GM18511 (cell line): ENCODE measurements around the gene ANAPC1.
"Not testable (repeated sequence)": the region's sequence is repeated elsewhere in the genome, so short reads cannot be mapped to it uniquely, and the experiment has no call there.

ENCODE experiments used
- ATAC-seq: cut with Tn5 transposase; IDR thresholded peaks from one replicate; pipeline ENCODE4 v1.9.1; 2021; ENCODE audit warnings: mild to moderate bottlenecking, moderate library complexity; ENCODE audit not compliant: unreplicated experiment

ANAPC1 gene

GRCh38 chr2:111904726-111905474 is 20.9 kb upstream of the ANAPC1 start:
- ATAC-seq: no peak

- ATAC-seq: no peak
These were observed 20.0 kb upstream of the ANAPC1 start for GRCh38 chr2:111903930-111904439.

- no peak for ATAC-seq
These were observed 19.5 kb upstream of the ANAPC1 start for GRCh38 chr2:111903516-111903915.

DNA sequence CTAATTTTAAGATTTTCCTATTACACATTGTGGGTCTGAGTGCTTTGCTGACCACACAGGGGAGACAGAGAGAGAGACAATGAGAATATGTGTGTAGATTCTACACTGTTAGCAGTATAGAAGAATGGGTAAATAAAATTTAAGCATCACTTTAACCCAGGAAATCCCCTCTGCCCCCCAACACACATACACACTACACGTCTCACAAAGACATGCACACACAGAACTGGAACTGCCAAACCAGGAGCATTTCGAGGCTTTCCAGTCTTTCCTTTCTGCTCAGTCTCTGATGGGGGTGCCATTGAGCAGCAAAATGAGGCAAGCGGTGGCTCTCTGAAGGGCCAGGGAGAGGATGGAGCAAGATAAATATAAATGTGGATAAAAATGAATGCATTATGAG is 16.9 kb upstream of the ANAPC1 start:
- ATAC-seq: no peak

- ATAC-seq: peak; percentile 35
These were observed 14.9 kb upstream of the ANAPC1 start for GRCh38 chr2:111898703-111899514.

- ATAC-seq: peak; percentile 77
These were observed 14.1 kb upstream of the ANAPC1 start, which contains the start of gene MERTK for GRCh38 chr2:111897924-111898702. MERTK (plus strand) TSS chr2:111898607; CDS start chr2:111898736, 129 bp downstream.

GRCh38 chr2:111897630-111897923 is 13.6 kb upstream of the ANAPC1 start:
- ATAC-seq: peak; percentile 34

GRCh38 chr2:111896576-111896975 is 12.6 kb upstream of the ANAPC1 start:
- ATAC-seq: no peak

DNA sequence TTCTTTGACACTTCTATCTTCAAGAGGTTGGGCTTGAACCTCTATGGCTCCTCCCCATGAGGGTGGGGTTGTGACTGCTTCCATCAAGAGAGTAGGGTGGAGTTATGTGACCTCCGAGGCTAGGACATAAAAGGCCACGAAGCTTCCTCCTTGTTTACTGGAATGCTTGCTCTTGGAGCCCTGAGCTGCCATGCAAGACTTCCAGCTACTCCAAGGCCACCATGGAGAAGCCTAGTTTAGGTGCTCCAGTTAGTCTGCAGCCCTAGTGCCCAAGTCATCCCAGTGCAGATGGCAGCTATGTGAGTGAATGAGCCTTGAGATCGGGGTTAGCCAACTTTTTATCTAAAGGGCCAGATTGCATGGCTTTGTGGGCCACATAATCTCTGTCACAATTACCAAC is 12.0 kb upstream of the ANAPC1 start:
- no peak for ATAC-seq

- no peak for ATAC-seq
These were observed 585 bp upstream of the ANAPC1 start for GRCh38 chr2:111884592-111884964.

- not testable (repeated sequence) for ATAC-seq
These were observed 11.2 kb downstream of the ANAPC1 start for GRCh38 chr2:111872806-111873205.

DNA sequence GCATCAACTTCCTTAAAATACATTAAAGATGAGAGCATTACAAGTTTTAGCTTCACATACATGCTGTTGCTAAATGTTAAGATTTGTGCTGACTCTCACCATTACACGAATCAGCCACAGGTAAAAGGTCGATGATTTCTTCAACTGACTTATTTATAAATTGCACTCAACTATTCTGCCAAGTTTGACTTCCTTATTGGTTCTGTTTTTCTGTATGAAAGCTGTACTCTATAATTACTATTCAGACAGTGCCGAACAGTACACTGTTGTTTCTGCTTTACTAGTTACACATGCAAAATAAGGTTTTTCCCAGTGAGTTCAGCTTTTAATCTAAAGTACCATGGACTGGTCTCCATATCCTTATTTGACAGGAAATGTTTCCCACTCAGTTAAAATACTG is 18.9 kb downstream of the ANAPC1 start:
- ATAC-seq: not testable (repeated sequence)

GRCh38 chr2:111860005-111860404 is 24.0 kb downstream of the ANAPC1 start:
- not testable (repeated sequence) for ATAC-seq

GRCh38 chr2:111852544-111852943 is 31.4 kb downstream of the ANAPC1 start:
- not testable (repeated sequence) for ATAC-seq

GRCh38 chr2:111850646-111851045 is 33.3 kb downstream of the ANAPC1 start:
- not testable (repeated sequence) for ATAC-seq

GRCh38 chr2:111839625-111840282 is 44.2 kb downstream of the ANAPC1 start:
- ATAC-seq: not testable (repeated sequence)

DNA sequence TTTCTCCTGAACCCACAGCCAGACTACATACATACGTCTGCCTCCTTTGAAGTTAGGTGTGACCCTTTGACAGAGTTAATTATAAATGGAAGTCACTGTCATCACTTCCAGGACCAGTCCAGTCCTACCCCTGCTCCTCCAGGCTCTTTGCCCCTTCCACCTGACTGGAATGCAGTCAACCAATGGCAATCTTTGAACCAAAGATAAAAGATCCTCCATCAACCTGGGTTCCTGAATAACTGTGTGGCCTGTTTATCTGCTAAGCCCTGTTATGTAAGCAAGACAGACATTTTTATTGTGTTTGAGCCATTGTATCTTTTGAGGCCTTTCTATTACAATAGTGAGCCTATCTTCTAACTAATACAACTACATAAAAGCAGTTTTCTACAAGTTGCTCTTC is 45.0 kb downstream of the ANAPC1 start:
- ATAC-seq: not testable (repeated sequence)

GRCh38 chr2:111834221-111834620 is 49.8 kb downstream of the ANAPC1 start:
- not testable (repeated sequence) for ATAC-seq

GRCh38 chr2:111830479-111830878 is 53.5 kb downstream of the ANAPC1 start:
- ATAC-seq: not testable (repeated sequence)

- ATAC-seq: not testable (repeated sequence)
These were observed 55.7 kb downstream of the ANAPC1 start for GRCh38 chr2:111828217-111828766.
